OCI-LY3 (cell line): ENCODE data around the gene PRDM12.

Source experiments
- EZH2phosphoT487 ChIP-seq: fragments of 200-600 bp; shearing (Covaris generic); IDR thresholded peaks from 2 replicates; pipeline ENCODE4 v1.6.1; 2018; ENCODE audit warnings: antibody characterized with exemption, mixed run types, low read depth
- TF ChIP-seq, protein P1 (sequence below): fragments of 200-600, 300-600 bp; sonication (generic); IDR thresholded peaks from 2 replicates; pipeline ENCODE4 v1.5.1; 2014; ENCODE audit warnings: antibody characterized with exemption, low read length, low read depth

DNA sequence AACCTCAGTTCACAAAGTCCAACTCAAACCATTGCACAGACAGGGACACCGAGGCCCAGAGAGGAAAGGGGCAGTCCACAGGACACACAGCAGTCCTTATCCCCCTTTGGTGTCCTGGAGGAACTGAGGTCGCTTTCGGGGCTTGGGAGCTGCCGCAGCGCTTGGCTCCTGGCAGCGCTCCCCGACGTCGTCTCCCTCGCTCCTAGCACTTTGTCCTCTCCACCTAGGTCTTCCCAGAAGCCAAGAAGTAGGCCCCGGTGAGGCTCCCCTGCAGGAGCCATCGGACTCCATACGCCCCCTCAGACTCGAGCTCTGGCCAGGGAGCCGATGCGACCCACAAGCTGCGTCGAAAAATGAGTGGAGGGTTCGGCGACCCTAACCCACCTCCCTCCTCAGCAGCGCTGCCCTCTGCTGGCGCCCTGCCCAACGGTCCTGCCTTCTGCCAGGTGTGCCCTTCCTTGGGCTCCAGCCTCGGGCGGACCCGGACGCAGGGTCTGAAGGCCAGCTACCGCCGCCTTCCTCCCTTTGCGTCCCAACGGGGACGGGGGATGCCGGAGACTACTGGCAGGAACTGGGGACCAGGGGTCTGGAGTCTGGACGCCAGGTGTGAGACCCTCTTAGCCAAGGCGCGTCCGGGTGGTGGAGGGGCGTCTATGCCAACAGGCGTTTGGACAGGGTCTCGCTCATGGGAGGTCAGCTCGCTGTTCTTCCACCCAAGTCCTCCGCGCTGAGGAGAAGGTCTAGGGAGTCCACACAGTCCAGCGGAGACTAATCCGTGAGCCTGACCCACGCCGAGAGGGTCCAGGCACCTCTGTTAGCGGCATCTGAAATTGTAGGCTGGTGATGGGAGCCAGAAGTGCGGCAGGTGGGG, 2.1 kb upstream of the PRDM12 start:
- TF ChIP-seq, protein P1, sequence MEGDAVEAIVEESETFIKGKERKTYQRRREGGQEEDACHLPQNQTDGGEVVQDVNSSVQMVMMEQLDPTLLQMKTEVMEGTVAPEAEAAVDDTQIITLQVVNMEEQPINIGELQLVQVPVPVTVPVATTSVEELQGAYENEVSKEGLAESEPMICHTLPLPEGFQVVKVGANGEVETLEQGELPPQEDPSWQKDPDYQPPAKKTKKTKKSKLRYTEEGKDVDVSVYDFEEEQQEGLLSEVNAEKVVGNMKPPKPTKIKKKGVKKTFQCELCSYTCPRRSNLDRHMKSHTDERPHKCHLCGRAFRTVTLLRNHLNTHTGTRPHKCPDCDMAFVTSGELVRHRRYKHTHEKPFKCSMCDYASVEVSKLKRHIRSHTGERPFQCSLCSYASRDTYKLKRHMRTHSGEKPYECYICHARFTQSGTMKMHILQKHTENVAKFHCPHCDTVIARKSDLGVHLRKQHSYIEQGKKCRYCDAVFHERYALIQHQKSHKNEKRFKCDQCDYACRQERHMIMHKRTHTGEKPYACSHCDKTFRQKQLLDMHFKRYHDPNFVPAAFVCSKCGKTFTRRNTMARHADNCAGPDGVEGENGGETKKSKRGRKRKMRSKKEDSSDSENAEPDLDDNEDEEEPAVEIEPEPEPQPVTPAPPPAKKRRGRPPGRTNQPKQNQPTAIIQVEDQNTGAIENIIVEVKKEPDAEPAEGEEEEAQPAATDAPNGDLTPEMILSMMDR = peak; percentile 26; the same call in 1 of the 2 replicates
- TF ChIP-seq EZH2phosphoT487 = no peak
